Effector CD4-positive, alpha-beta T cell (primary cell): ENCODE measurements around the gene DSCAM.
"Not testable (repeated sequence)": the region's sequence is repeated elsewhere in the genome, so short reads cannot be mapped to it uniquely, and the experiment has no call there.

Source experiments
- DNase-seq: peaks from one replicate; pipeline ENCODE4 v3.0.0-alpha.2; 2020

Gene DSCAM

GRCh38 chr21:40080385-40080784, 766.6 kb downstream of the DSCAM start:
- no peak for DNase-seq

GRCh38 chr21:40074710-40075109, 772.2 kb downstream of the DSCAM start:
- DNase-seq, result no peak

- DNase-seq, result no peak
These were observed 772.8 kb downstream of the DSCAM start for GRCh38 chr21:40074198-40074597.

GRCh38 chr21:40073642-40074041, 773.3 kb downstream of the DSCAM start:
- DNase-seq, result no peak

GRCh38 chr21:40070871-40071270, 776.1 kb downstream of the DSCAM start:
- DNase-seq, result no peak

GRCh38 chr21:40067751-40068150, 779.2 kb downstream of the DSCAM start:
- DNase-seq, result no peak

- DNase-seq, result no peak
These were observed 780.7 kb downstream of the DSCAM start for GRCh38 chr21:40066221-40066620.

GRCh38 chr21:40060083-40060677, 786.8 kb downstream of the DSCAM start:
- DNase-seq, result no peak

GRCh38 chr21:40057331-40057730, 789.6 kb downstream of the DSCAM start:
- DNase-seq, result no peak

GRCh38 chr21:40056031-40056430, 790.9 kb downstream of the DSCAM start:
- DNase-seq, result no peak

GRCh38 chr21:40054403-40054802, 792.6 kb downstream of the DSCAM start:
- DNase-seq, result no peak

- DNase-seq, result no peak
These were observed 794.0 kb downstream of the DSCAM start for GRCh38 chr21:40053007-40053406.

- no peak for DNase-seq
These were observed 794.7 kb downstream of the DSCAM start for GRCh38 chr21:40052276-40052675.

GRCh38 chr21:40051801-40052200, 795.2 kb downstream of the DSCAM start:
- no peak for DNase-seq

GRCh38 chr21:40049931-40050290, 797.0 kb downstream of the DSCAM start:
- DNase-seq, result no peak

- DNase-seq, result no peak
These were observed 797.7 kb downstream of the DSCAM start for GRCh38 chr21:40049031-40049930.

GRCh38 chr21:40047993-40048730, 798.8 kb downstream of the DSCAM start:
- no peak for DNase-seq

GRCh38 chr21:40047211-40047610, 799.7 kb downstream of the DSCAM start:
- no peak for DNase-seq

- DNase-seq, result no peak
These were observed 803.1 kb downstream of the DSCAM start for GRCh38 chr21:40043866-40044265.

GRCh38 chr21:40043423-40043822, 803.5 kb downstream of the DSCAM start:
- no peak for DNase-seq

GRCh38 chr21:40041446-40041845, 805.5 kb downstream of the DSCAM start:
- DNase-seq, result no peak

GRCh38 chr21:40033156-40033782, 813.7 kb downstream of the DSCAM start:
- not testable (repeated sequence) for DNase-seq

GRCh38 chr21:40029888-40030287, 817.1 kb downstream of the DSCAM start:
- DNase-seq, result no peak
